Mucosa of descending colon (tissue), 3 donors: ENCODE data around the gene IFT25. TPM values are rescaled to one million over a fixed set of nuclear protein-coding genes. Genes with fewer than 3 reads are reported as not detected.

Experiments
- ATAC-seq: fragments of 200-7000 bp; cut with Tn5 transposase; one replicate; pipeline ENCODE4 v1.9.1; 2020; ENCODE audit warnings: mild to moderate bottlenecking, moderate library complexity
- DNase-seq, 3 donors: peaks; one replicate each; pipeline ENCODE4 v3.0.0-alpha.2; 2020
- H3K36me3 ChIP-seq: fragments of 200-600 bp; one replicate; pipeline ENCODE4 v1.8.0; 2021; ENCODE audit warnings: low read depth, mild to moderate bottlenecking
- H3K4me1 ChIP-seq: fragments of 200-600 bp; one replicate; pipeline ENCODE4 v1.8.0; 2021; ENCODE audit warnings: low read depth, mild to moderate bottlenecking
- H3K4me3 ChIP-seq: fragments of 200-600 bp; one replicate; pipeline ENCODE4 v1.8.0; 2021; ENCODE audit warnings: mild to moderate bottlenecking
- H3K9me3 ChIP-seq: fragments of 200-600 bp; one replicate; pipeline ENCODE4 v1.8.0; 2021; ENCODE audit warnings: mild to moderate bottlenecking
- intact Hi-C, 2 donors: fragments of 100-400 bp; cut with DNase I in 1 of 2; cut with micrococcal nuclease in 1 of 2; formaldehyde crosslinking; loops; one replicate each; pipeline versions ENCODE4 v1.11.0 to v1.11.1; 2022; cut with DNase I, micrococcal nuclease
- total RNA-seq, 3 donors: library from RNA; stranded (reverse); fragmentation: NEBNext Ultra II Directional in 2 of 3; extraction: Animal tissue kit (Norgen Biotek cat#: 25700) in 2 of 3; gene quantifications; one replicate each; pipeline versions ENCODE4 v1.2.1 to v1.2.4, GENCODE V29; 2021 to 2023
- TF ChIP-seq, protein P1 (sequence below): fragments of 200-600 bp; IDR thresholded peaks from one replicate; pipeline ENCODE4 v1.8.0; 2022; ENCODE audit warnings: antibody characterized with exemption, mild to moderate bottlenecking
- donor health status: DM: no; HTN: no; CAD: no; lungs with moderate emphysema.
- donor health status: DM: no; HTN: no; CAD: no.
- donor health status: DM: no; HTN: yes; CAD: no.

Gene IFT25
- total RNA-seq, 3 donors from 2014 or later, result 19.8 to 22.6 (median 19.9) TPM

- intact Hi-C loops, result no loop called here
- no peak overlapping the region for H3K4me3 ChIP-seq
- TF ChIP-seq, protein P1, sequence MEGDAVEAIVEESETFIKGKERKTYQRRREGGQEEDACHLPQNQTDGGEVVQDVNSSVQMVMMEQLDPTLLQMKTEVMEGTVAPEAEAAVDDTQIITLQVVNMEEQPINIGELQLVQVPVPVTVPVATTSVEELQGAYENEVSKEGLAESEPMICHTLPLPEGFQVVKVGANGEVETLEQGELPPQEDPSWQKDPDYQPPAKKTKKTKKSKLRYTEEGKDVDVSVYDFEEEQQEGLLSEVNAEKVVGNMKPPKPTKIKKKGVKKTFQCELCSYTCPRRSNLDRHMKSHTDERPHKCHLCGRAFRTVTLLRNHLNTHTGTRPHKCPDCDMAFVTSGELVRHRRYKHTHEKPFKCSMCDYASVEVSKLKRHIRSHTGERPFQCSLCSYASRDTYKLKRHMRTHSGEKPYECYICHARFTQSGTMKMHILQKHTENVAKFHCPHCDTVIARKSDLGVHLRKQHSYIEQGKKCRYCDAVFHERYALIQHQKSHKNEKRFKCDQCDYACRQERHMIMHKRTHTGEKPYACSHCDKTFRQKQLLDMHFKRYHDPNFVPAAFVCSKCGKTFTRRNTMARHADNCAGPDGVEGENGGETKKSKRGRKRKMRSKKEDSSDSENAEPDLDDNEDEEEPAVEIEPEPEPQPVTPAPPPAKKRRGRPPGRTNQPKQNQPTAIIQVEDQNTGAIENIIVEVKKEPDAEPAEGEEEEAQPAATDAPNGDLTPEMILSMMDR, result no peak
- ATAC-seq (no peak), DNase-seq (no peak)
- no peaks in the 10 kb centered on the region for H3K9me3 ChIP-seq
- H3K36me3 ChIP-seq, result no peaks in the 10 kb centered on the region
- no peaks in the 10 kb centered on the region for H3K4me1 ChIP-seq
Measured at GRCh38 chr1:53871773-53872484, 73.6 kb downstream of the IFT25 start.

Other genes with a start within 250 kb of the IFT25 start
- under 1 TPM; 0.09 to 0.24 (median 0.14) TPM for gene GLIS1, start 206.5 kb downstream of the IFT25 start, total RNA-seq
- 10 to 100 TPM in 2 of 3 donors, 1 to 10 TPM in 1; 9.7 to 23.8 (median 11.0) TPM for gene NDC1, start 107.4 kb downstream of the IFT25 start, total RNA-seq
- gene YIPF1, start 55.9 kb downstream of the IFT25 start, total RNA-seq, result 10 to 100 TPM; 23.4 to 37.3 (median 30.6) TPM
- not detected for gene DIO1, start 51.5 kb downstream of the IFT25 start, total RNA-seq
- 10 to 100 TPM; 16.5 to 19.4 (median 19.0) TPM for gene LRRC42, start 651 bp upstream of the IFT25 start, total RNA-seq
- gene LDLRAD1, start 72.5 kb upstream of the IFT25 start, total RNA-seq, result under 1 TPM in 1 of 3 donors, not detected in 2; 0.39 TPM
- gene TMEM59, start 107.5 kb upstream of the IFT25 start, total RNA-seq, result 1,000 to 10,000 TPM in 1 of 3 donors, 100 to 1,000 TPM in 2; 557 to 1,169 (median 749) TPM
- gene TCEANC2, start 107.9 kb upstream of the IFT25 start, total RNA-seq, result 1 to 10 TPM; 4.5 to 8.6 (median 6.0) TPM
- under 1 TPM in 2 of 3 donors, not detected in 1; 0.09 to 0.26 TPM for gene CDCP2, start 207.3 kb upstream of the IFT25 start, total RNA-seq